ENCODE data around the gene SLC22A8.
"Not testable (repeated sequence)": the region's sequence is repeated elsewhere in the genome, so short reads cannot be mapped to it uniquely, and the experiment has no call there.

The SLC22A8 gene

GRCh38 chr11:63015521-63016215 is at the start of gene SLC22A8:
Gene SLC22A8, minus strand, starts transcription at chr11:63015841. Its CDS starts 883 bp downstream, at chr11:63014958.
- no peak for DNase-seq (ENCODE audit: low spot score)

- DNase-seq (ENCODE audit: low spot score) = not testable (repeated sequence)
These were observed 30.6 kb upstream of the SLC22A8 start for GRCh38 chr11:63046203-63046602.

- DNase-seq (ENCODE audit: low spot score) = no peak
These were observed 27.0 kb upstream of the SLC22A8 start for GRCh38 chr11:63042596-63042995.

- DNase-seq (ENCODE audit: low spot score) = no peak
These were observed 16.8 kb upstream of the SLC22A8 start for GRCh38 chr11:63032457-63032856.

- DNase-seq (ENCODE audit: low spot score) = peak; percentile 86
These were observed 8.4 kb upstream of the SLC22A8 start for GRCh38 chr11:63023841-63024648.

GRCh38 chr11:63023222-63023814 is 7.7 kb upstream of the SLC22A8 start:
- no peak for DNase-seq (ENCODE audit: low spot score)

GRCh38 chr11:63022441-63022840 is 6.8 kb upstream of the SLC22A8 start:
- no peak for DNase-seq (ENCODE audit: low spot score)

GRCh38 chr11:63020671-63021291 is 5.1 kb upstream of the SLC22A8 start:
- no peak for DNase-seq (ENCODE audit: low spot score)

GRCh38 chr11:63019506-63019905 is 3.9 kb upstream of the SLC22A8 start:
- DNase-seq (ENCODE audit: low spot score) = no peak

- DNase-seq (ENCODE audit: low spot score) = peak; percentile 24
These were observed 1.8 kb upstream of the SLC22A8 start for GRCh38 chr11:63017306-63017974.

GRCh38 chr11:63014408-63015055 is 1.1 kb downstream of the SLC22A8 start:
- DNase-seq (ENCODE audit: low spot score) = no peak

- DNase-seq (ENCODE audit: low spot score) = no peak
These were observed 2.8 kb downstream of the SLC22A8 start for GRCh38 chr11:63012839-63013238.

GRCh38 chr11:63012430-63012829 is 3.2 kb downstream of the SLC22A8 start:
- DNase-seq (ENCODE audit: low spot score) = no peak

- DNase-seq (ENCODE audit: low spot score) = no peak
These were observed 4.7 kb downstream of the SLC22A8 start for GRCh38 chr11:63010934-63011439.

- no peak for DNase-seq (ENCODE audit: low spot score)
These were observed 7.7 kb downstream of the SLC22A8 start for GRCh38 chr11:63007920-63008319.

- no peak for DNase-seq (ENCODE audit: low spot score)
These were observed 14.2 kb downstream of the SLC22A8 start for GRCh38 chr11:63001456-63001855.

GRCh38 chr11:62999649-63000048 is 16.0 kb downstream of the SLC22A8 start:
- DNase-seq (ENCODE audit: low spot score) = no peak

GRCh38 chr11:62999156-62999555 is 16.5 kb downstream of the SLC22A8 start:
- no peak for DNase-seq (ENCODE audit: low spot score)

- DNase-seq (ENCODE audit: low spot score) = no peak
These were observed 19.4 kb downstream of the SLC22A8 start for GRCh38 chr11:62996271-62996670.

- no peak for DNase-seq (ENCODE audit: low spot score)
These were observed 20.9 kb downstream of the SLC22A8 start for GRCh38 chr11:62994775-62995174.

- no peak for DNase-seq (ENCODE audit: low spot score)
These were observed 27.4 kb downstream of the SLC22A8 start for GRCh38 chr11:62988276-62988675.

Data from AG08396 (cell line).